Adrenal gland (tissue), 5 donors: ENCODE data around the gene CLEC4F.

Experiments
- CTCF ChIP-seq, 6 experiments: fragments of 450-650 bp in 4 of 6; fragments of 200-600 bp in 2 of 6; sonication (generic) in 1 of 6; IDR thresholded peaks; 1 replicate in 5 of 6; 2 replicates in 1 of 6; pipeline versions ENCODE4 v1.5.1 to v1.8.0; 2016 to 2021; ENCODE audit warnings: antibody characterized with exemption in 6 of 6, mild to moderate bottlenecking in 2 of 6, moderate library complexity in 1 of 6
- POLR2A ChIP-seq, 2 donors: fragments of 450-650 bp; IDR thresholded peaks; one replicate each; pipeline ENCODE4 v1.6.1; 2017; ENCODE audit warnings: antibody characterized with exemption in 2 of 2, mild to moderate bottlenecking in 2 of 2, moderate library complexity in 1 of 2
- donor health status: DM: no; HTN: no; CAD: no.

GRCh38 chr2:70837980-70838925, 17.9 kb upstream of the CLEC4F start:
- TF ChIP-seq CTCF (IDR thresholded peaks at IDR 0.05) = no peak
- no peak for TF ChIP-seq POLR2A (IDR thresholded peaks at IDR 0.05)
